WTC11 (cell line): ENCODE results near the gene PIGZ. TPM values are rescaled to one million over a fixed set of nuclear protein-coding genes. Genes with fewer than 3 reads are reported as not detected.

Experiments
- ATAC-seq: fragments of 200-7000 bp; cut with Tn5 transposase; 2 replicates; pipeline ENCODE4 v1.10.0; 2021; ENCODE audit warnings: mild to moderate bottlenecking, moderate library complexity
- CTCF ChIA-PET: fragments of 300-600 bp; sonication (Branson Sonifier 250); formaldehyde crosslinking; loops from one replicate; lab custom pipeline; 2021; ENCODE audit warnings: antibody characterized with exemption; lab: Charles Lee
- POLR2A ChIA-PET: fragments of 350-600 bp; sonication (Branson Sonifier 250); formaldehyde crosslinking; loops from one replicate; lab custom pipeline; 2021; ENCODE audit warnings: antibody characterized with exemption; lab: Charles Lee
- DNase-seq: peaks from one replicate; pipeline ENCODE4 v3.0.0; 2021; ENCODE audit warnings: low spot score
- H3K27ac Mint-ChIP-seq: 2 replicates; pipeline ENCODE4 v1.8.0; 2021; ENCODE audit warnings: mixed read lengths
- H3K27me3 Mint-ChIP-seq: 2 replicates; pipeline ENCODE4 v1.8.0; 2021; ENCODE audit warnings: low read depth, mild to moderate bottlenecking, moderate library complexity, mixed read lengths
- H3K36me3 Mint-ChIP-seq: 2 replicates; pipeline ENCODE4 v1.8.0; 2021; ENCODE audit warnings: mixed read lengths
- H3K4me1 Mint-ChIP-seq: 2 replicates; pipeline ENCODE4 v1.8.0; 2022; ENCODE audit warnings: mixed read lengths
- H3K4me3 Mint-ChIP-seq: 2 replicates; pipeline ENCODE4 v1.8.0; 2021; ENCODE audit warnings: mild to moderate bottlenecking, moderate library complexity, mixed read lengths
- H3K9me3 Mint-ChIP-seq: 2 replicates; pipeline ENCODE4 v1.8.0; 2021; ENCODE audit warnings: mixed read lengths
- ATF1 ChIP-seq: sonication (generic); formaldehyde crosslinking; IDR thresholded peaks from 2 replicates; pipeline ENCODE4 v1.8.1; 2023; ENCODE audit warnings: mild to moderate bottlenecking, moderate library complexity, missing genetic modification reagents
- CREB1 ChIP-seq: sonication (generic); formaldehyde crosslinking; IDR thresholded peaks from 2 replicates; pipeline ENCODE4 v1.8.0; 2023; ENCODE audit warnings: mild to moderate bottlenecking, missing genetic modification reagents
- GABPB1 ChIP-seq: sonication (generic); formaldehyde crosslinking; IDR thresholded peaks from 2 replicates; pipeline ENCODE4 v1.8.1; 2023; ENCODE audit warnings: mild to moderate bottlenecking, missing genetic modification reagents
- GRHL2 ChIP-seq: fragments of 250-450 bp; sonication (Bioruptor Pico); IDR thresholded peaks from 2 replicates; pipeline ENCODE4 v1.8.0; 2022; ENCODE audit warnings: mild to moderate bottlenecking, moderate library complexity; ENCODE audit not compliant: insufficient replicate concordance, severe bottlenecking
- HMGA2 ChIP-seq: fragments of 250-450 bp; sonication (Bioruptor Pico); IDR thresholded peaks from 2 replicates; pipeline ENCODE4 v1.4.0; 2021; ENCODE audit warnings: mild to moderate bottlenecking, moderate library complexity
- JAZF1 ChIP-seq: fragments of 250-450 bp; sonication (Bioruptor Pico); IDR thresholded peaks from 2 replicates; pipeline ENCODE4 v1.9.0; 2021; ENCODE audit warnings: moderate library complexity, mild to moderate bottlenecking, inconsistent platforms
- NFE2L1 ChIP-seq: sonication (generic); formaldehyde crosslinking; IDR thresholded peaks from 2 replicates; pipeline ENCODE4 v1.8.1; 2023; ENCODE audit warnings: missing genetic modification reagents
- NFYB ChIP-seq: sonication (generic); formaldehyde crosslinking; conservative IDR thresholded peaks from 2 replicates; pipeline ENCODE4 v1.8.0; 2022; ENCODE audit warnings: low read depth, missing genetic modification reagents
- PRRX2 ChIP-seq: fragments of 250-450 bp; sonication (Bioruptor Pico); IDR thresholded peaks from 2 replicates; pipeline ENCODE4 v1.8.0; 2021; ENCODE audit warnings: mild to moderate bottlenecking
- SP1 ChIP-seq: sonication (generic); formaldehyde crosslinking; conservative IDR thresholded peaks from 2 replicates; pipeline ENCODE4 v1.8.1; 2022; ENCODE audit warnings: missing genetic modification reagents
- USF1 ChIP-seq: sonication (generic); formaldehyde crosslinking; IDR thresholded peaks from 2 replicates; pipeline ENCODE4 v1.8.0; 2022; ENCODE audit warnings: mild to moderate bottlenecking, missing genetic modification reagents
- ZNF219 ChIP-seq: sonication (generic); formaldehyde crosslinking; IDR thresholded peaks from 2 replicates; pipeline ENCODE4 v1.8.0; 2023; ENCODE audit warnings: missing genetic modification reagents, mild to moderate bottlenecking, borderline replicate concordance
- ZNF281 ChIP-seq: sonication (generic); formaldehyde crosslinking; IDR thresholded peaks from 2 replicates; pipeline ENCODE4 v1.8.0; 2023; ENCODE audit warnings: mild to moderate bottlenecking, missing genetic modification reagents
- ZNF423 ChIP-seq: fragments of 250-450 bp; sonication (Bioruptor Pico); IDR thresholded peaks from 2 replicates; pipeline ENCODE4 v2.1.2; 2022; ENCODE audit warnings: mild to moderate bottlenecking, moderate library complexity
- total RNA-seq: library from RNA; stranded (reverse); gene quantifications from 3 replicates; pipeline ENCODE4 v1.2.3, GENCODE V29; 2021
- TF ChIP-seq, protein P1 (sequence below): sonication (generic); formaldehyde crosslinking; IDR thresholded peaks from 2 replicates; pipeline ENCODE4 v1.8.1; 2023; ENCODE audit warnings: mild to moderate bottlenecking, missing genetic modification reagents, moderate library complexity
- TF ChIP-seq, protein P2 (sequence below): sonication (generic); formaldehyde crosslinking; IDR thresholded peaks from 2 replicates; pipeline ENCODE4 v1.8.1; 2022; ENCODE audit warnings: mild to moderate bottlenecking, missing genetic modification reagents, moderate library complexity, borderline replicate concordance
- TF ChIP-seq, protein P3 (sequence below): sonication (generic); formaldehyde crosslinking; IDR thresholded peaks from 2 replicates; pipeline ENCODE4 v1.8.1; 2022; ENCODE audit warnings: low read depth, missing genetic modification reagents, borderline replicate concordance
- TF ChIP-seq, protein P4 (sequence below): sonication (generic); formaldehyde crosslinking; IDR thresholded peaks from 2 replicates; pipeline ENCODE4 v1.8.1; 2023; ENCODE audit warnings: mild to moderate bottlenecking, missing genetic modification reagents, moderate library complexity
- TF ChIP-seq, protein P5 (sequence below): sonication (generic); formaldehyde crosslinking; IDR thresholded peaks from 2 replicates; pipeline ENCODE4 v1.8.0; 2022; ENCODE audit warnings: missing genetic modification reagents
- TF ChIP-seq, protein P6 (sequence below): sonication (generic); formaldehyde crosslinking; conservative IDR thresholded peaks from 2 replicates; pipeline ENCODE4 v1.8.1; 2022; ENCODE audit warnings: mild to moderate bottlenecking, missing genetic modification reagents
- TF ChIP-seq, protein P7 (sequence below): fragments of 250-450 bp; sonication (Bioruptor Pico); IDR thresholded peaks from 2 replicates; pipeline ENCODE4 v1.9.0; 2021; ENCODE audit warnings: mild to moderate bottlenecking

PIGZ gene
- total RNA-seq, 1 experiment from 2014 or later: 0.37 TPM

- H3K27ac Mint-ChIP-seq: no peak overlapping the region
- no peak overlapping the region for H3K4me3 Mint-ChIP-seq
- peaks cover 3% of the 10 kb centered on the region; the same call in 1 of the 2 replicates for H3K9me3 Mint-ChIP-seq
- CTCF ChIA-PET: no interaction called here
- H3K4me1 Mint-ChIP-seq: peaks cover 4% of the 10 kb centered on the region; the same call in 1 of the 2 replicates
- TF ChIP-seq, protein P1, sequence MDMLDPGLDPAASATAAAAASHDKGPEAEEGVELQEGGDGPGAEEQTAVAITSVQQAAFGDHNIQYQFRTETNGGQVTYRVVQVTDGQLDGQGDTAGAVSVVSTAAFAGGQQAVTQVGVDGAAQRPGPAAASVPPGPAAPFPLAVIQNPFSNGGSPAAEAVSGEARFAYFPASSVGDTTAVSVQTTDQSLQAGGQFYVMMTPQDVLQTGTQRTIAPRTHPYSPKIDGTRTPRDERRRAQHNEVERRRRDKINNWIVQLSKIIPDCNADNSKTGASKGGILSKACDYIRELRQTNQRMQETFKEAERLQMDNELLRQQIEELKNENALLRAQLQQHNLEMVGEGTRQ (CRISPR knock-in tag): no peak
- TF ChIP-seq ATF1 (CRISPR knock-in tag) (no peak), JAZF1 (CRISPR knock-in tag) (no peak), GRHL2 (CRISPR knock-in tag) (no peak), USF1 (CRISPR knock-in tag) (no peak), ZNF423 (no peak)
- peaks cover 3% of the 10 kb centered on the region; the same call in 1 of the 2 replicates for H3K36me3 Mint-ChIP-seq
- POLR2A ChIA-PET: no interaction called here
- H3K27me3 Mint-ChIP-seq: peaks cover 26% of the 10 kb centered on the region
- ATAC-seq: no peak
- DNase-seq: no peak
Observed at GRCh38 chr3:196975349-196975748, 6.7 kb upstream of the PIGZ start.

- Mint-ChIP-seq H3K4me3 (no peak overlapping the region), H3K9me3 (peaks cover 3% of the 10 kb centered on the region; the same call in 1 of the 2 replicates), H3K27ac (no peak overlapping the region), H3K27me3 (peaks cover 31% of the 10 kb centered on the region), H3K36me3 (peaks cover 3% of the 10 kb centered on the region; the same call in 1 of the 2 replicates), H3K4me1 (peaks cover 4% of the 10 kb centered on the region; the same call in 1 of the 2 replicates)
- DNase-seq (no peak), ATAC-seq (no peak)
- TF ChIP-seq, protein P2, sequence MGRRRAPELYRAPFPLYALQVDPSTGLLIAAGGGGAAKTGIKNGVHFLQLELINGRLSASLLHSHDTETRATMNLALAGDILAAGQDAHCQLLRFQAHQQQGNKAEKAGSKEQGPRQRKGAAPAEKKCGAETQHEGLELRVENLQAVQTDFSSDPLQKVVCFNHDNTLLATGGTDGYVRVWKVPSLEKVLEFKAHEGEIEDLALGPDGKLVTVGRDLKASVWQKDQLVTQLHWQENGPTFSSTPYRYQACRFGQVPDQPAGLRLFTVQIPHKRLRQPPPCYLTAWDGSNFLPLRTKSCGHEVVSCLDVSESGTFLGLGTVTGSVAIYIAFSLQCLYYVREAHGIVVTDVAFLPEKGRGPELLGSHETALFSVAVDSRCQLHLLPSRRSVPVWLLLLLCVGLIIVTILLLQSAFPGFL (CRISPR knock-in tag): no peak
- TF ChIP-seq, protein P3, sequence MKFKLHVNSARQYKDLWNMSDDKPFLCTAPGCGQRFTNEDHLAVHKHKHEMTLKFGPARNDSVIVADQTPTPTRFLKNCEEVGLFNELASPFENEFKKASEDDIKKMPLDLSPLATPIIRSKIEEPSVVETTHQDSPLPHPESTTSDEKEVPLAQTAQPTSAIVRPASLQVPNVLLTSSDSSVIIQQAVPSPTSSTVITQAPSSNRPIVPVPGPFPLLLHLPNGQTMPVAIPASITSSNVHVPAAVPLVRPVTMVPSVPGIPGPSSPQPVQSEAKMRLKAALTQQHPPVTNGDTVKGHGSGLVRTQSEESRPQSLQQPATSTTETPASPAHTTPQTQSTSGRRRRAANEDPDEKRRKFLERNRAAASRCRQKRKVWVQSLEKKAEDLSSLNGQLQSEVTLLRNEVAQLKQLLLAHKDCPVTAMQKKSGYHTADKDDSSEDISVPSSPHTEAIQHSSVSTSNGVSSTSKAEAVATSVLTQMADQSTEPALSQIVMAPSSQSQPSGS (CRISPR knock-in tag): no peak
- TF ChIP-seq GABPB1 (CRISPR knock-in tag): no peak
- TF ChIP-seq NFYB: no peak
- no peak for TF ChIP-seq PRRX2 (CRISPR knock-in tag)
- no peak for TF ChIP-seq ZNF281 (CRISPR knock-in tag)
- TF ChIP-seq, protein P4, sequence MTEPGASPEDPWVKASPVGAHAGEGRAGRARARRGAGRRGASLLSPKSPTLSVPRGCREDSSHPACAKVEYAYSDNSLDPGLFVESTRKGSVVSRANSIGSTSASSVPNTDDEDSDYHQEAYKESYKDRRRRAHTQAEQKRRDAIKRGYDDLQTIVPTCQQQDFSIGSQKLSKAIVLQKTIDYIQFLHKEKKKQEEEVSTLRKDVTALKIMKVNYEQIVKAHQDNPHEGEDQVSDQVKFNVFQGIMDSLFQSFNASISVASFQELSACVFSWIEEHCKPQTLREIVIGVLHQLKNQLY (CRISPR knock-in tag): no peak
- TF ChIP-seq CREB1 (CRISPR knock-in tag): no peak
- TF ChIP-seq, protein P5, sequence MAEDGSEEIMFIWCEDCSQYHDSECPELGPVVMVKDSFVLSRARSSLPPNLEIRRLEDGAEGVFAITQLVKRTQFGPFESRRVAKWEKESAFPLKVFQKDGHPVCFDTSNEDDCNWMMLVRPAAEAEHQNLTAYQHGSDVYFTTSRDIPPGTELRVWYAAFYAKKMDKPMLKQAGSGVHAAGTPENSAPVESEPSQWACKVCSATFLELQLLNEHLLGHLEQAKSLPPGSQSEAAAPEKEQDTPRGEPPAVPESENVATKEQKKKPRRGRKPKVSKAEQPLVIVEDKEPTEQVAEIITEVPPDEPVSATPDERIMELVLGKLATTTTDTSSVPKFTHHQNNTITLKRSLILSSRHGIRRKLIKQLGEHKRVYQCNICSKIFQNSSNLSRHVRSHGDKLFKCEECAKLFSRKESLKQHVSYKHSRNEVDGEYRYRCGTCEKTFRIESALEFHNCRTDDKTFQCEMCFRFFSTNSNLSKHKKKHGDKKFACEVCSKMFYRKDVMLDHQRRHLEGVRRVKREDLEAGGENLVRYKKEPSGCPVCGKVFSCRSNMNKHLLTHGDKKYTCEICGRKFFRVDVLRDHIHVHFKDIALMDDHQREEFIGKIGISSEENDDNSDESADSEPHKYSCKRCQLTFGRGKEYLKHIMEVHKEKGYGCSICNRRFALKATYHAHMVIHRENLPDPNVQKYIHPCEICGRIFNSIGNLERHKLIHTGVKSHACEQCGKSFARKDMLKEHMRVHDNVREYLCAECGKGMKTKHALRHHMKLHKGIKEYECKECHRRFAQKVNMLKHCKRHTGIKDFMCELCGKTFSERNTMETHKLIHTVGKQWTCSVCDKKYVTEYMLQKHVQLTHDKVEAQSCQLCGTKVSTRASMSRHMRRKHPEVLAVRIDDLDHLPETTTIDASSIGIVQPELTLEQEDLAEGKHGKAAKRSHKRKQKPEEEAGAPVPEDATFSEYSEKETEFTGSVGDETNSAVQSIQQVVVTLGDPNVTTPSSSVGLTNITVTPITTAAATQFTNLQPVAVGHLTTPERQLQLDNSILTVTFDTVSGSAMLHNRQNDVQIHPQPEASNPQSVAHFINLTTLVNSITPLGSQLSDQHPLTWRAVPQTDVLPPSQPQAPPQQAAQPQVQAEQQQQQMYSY: no peak
- TF ChIP-seq, protein P6, sequence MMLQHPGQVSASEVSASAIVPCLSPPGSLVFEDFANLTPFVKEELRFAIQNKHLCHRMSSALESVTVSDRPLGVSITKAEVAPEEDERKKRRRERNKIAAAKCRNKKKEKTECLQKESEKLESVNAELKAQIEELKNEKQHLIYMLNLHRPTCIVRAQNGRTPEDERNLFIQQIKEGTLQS (CRISPR knock-in tag): no peak
- no peak for TF ChIP-seq HMGA2
- TF ChIP-seq NFE2L1 (CRISPR knock-in tag): no peak
- no peak for TF ChIP-seq USF1 (CRISPR knock-in tag)
- TF ChIP-seq, protein P7, sequence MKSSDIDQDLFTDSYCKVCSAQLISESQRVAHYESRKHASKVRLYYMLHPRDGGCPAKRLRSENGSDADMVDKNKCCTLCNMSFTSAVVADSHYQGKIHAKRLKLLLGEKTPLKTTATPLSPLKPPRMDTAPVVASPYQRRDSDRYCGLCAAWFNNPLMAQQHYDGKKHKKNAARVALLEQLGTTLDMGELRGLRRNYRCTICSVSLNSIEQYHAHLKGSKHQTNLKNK (CRISPR knock-in tag): no peak
- no peak for TF ChIP-seq ZNF219 (CRISPR knock-in tag)
- TF ChIP-seq SP1 (CRISPR knock-in tag): no peak
- ChIA-PET POLR2A (no interaction called here), CTCF (no interaction called here)
Observed at GRCh38 chr3:196974661-196975060, 6.0 kb upstream of the PIGZ start.
